Kidney (tissue), 14 donors: ENCODE results near the gene DDX47. TPM values are rescaled to one million over a fixed set of nuclear protein-coding genes. Genes with fewer than 3 reads are reported as not detected.
A peak's percentile ranks its signal among the peaks of the same experiment; 100 is the strongest.
"Not testable (repeated sequence)": the region's sequence is repeated elsewhere in the genome, so short reads cannot be mapped to it uniquely, and the experiment has no call there.

ENCODE experiments used
- DNase-seq, 5 donors: peaks; one replicate each; pipeline ENCODE4 v3.0.0-alpha.2; 2013 to 2020
- FAIRE-seq: peaks from 2 replicates; lab custom pipeline; 2012; peaks lifted over from hg19 to GRCh38; lab: Jason Lieb, UNC
- H3K27ac ChIP-seq, 2 donors: one replicate each; pipeline ENCODE4 v1.7.0; 2013; ENCODE audit warnings: low read depth in 2 of 2, low read length in 2 of 2, inconsistent platforms in 1 of 2
- H3K27me3 ChIP-seq: one replicate; pipeline ENCODE4 v1.7.1; 2013; ENCODE audit warnings: low read length, inconsistent platforms; ENCODE audit not compliant: control insufficient read depth, insufficient read depth
- H3K36me3 ChIP-seq, 3 donors: one replicate each; pipeline versions ENCODE4 v1.7.0 to v1.7.1; 2013; ENCODE audit warnings: low read length in 3 of 3, control low read depth in 1 of 3, inconsistent platforms in 1 of 3; ENCODE audit not compliant: insufficient read depth in 3 of 3, control insufficient read depth in 2 of 3
- H3K4me1 ChIP-seq, 3 donors: one replicate each; pipeline versions ENCODE4 v1.7.0 to v1.7.1; 2013; ENCODE audit warnings: low read length in 3 of 3, inconsistent platforms in 1 of 3, low read depth in 1 of 3; ENCODE audit not compliant: control insufficient read depth in 2 of 3, insufficient read depth in 2 of 3
- H3K4me3 ChIP-seq, 3 donors: one replicate each; pipeline versions ENCODE4 v1.7.0 to v1.8.1; 2013; ENCODE audit warnings: low read length in 3 of 3, control low read depth in 1 of 3, inconsistent platforms in 1 of 3
- H3K9ac ChIP-seq, 3 donors: one replicate each; pipeline versions ENCODE4 v1.7.0 to v1.7.1; 2013; ENCODE audit warnings: low read length in 3 of 3, control low read depth in 1 of 3, inconsistent platforms in 1 of 3
- H3K9me3 ChIP-seq, 3 donors: one replicate each; pipeline versions ENCODE4 v1.7.0 to v1.7.1; 2013; ENCODE audit warnings: low read length in 3 of 3, control low read depth in 1 of 3, inconsistent platforms in 1 of 3; ENCODE audit not compliant: control insufficient read depth in 2 of 3, insufficient read depth in 1 of 3
- intact Hi-C: fragments of 100-400 bp; cut with DNase I; formaldehyde crosslinking; loops from one replicate; pipeline ENCODE4 v1.11.1; 2022
- polyA plus RNA-seq: library from polyadenylated mRNA; stranded (reverse); fragments of 350-450 nt; fragmentation: Illumina TruSeq; extraction: RNeasy Lipid Tissue Mini Kit (QIAGEN cat#74804); gene quantifications from one replicate; pipeline ENCODE4 v1.2.3, GENCODE V29; 2014; ENCODE audit warnings: low read depth, low replicate concordance; ENCODE audit not compliant: insufficient read depth
- total RNA-seq: library from RNA; stranded (reverse); fragmentation: NEBNext Ultra II Directional; extraction: Animal tissue kit (Norgen Biotek cat#: 25700); gene quantifications from one replicate; pipeline ENCODE4 v1.2.1, GENCODE V29; 2021
- TF ChIP-seq, protein P1 (sequence below): IDR thresholded peaks from 3 replicates; pipeline ENCODE4 v1.5.1; 2012; ENCODE audit warnings: mild to moderate bottlenecking, moderate library complexity, borderline replicate concordance; ENCODE audit not compliant: insufficient read depth; ENCODE audit errors: extremely low read depth
- donor health status: control.
- donor health status: control.
- donor health status: control.
- donor health status: control.
- donor health status: control.
- donor health status: DM: yes; HTN: yes; CAD: no.
- donor health status: Normal renal cell carcinoma (clear cell type).

The DDX47 gene
- total and polyA plus RNA-seq, 2 donors from 2014 or later: 35.1 to 50.9 TPM

DNA sequence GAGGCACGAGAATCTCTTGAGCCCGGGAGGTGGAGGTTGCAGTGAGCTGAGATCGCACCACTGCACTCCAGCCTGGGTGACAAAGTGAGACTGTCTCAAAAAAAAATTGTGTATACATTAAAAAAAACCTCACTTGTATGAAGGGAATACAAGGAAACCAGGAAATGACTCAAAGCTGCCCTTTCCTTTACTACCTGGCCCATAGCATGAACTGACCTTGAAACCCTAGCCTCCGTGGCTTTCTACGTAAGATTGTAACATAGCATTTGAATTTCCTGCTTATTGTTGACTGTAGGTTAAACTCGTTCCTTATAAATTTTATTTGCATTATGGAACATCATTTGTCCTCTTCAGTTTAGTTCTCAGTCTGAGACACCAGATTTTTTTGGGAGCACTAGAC is 9.1 kb upstream of the DDX47 start:
- TF ChIP-seq, protein P1, sequence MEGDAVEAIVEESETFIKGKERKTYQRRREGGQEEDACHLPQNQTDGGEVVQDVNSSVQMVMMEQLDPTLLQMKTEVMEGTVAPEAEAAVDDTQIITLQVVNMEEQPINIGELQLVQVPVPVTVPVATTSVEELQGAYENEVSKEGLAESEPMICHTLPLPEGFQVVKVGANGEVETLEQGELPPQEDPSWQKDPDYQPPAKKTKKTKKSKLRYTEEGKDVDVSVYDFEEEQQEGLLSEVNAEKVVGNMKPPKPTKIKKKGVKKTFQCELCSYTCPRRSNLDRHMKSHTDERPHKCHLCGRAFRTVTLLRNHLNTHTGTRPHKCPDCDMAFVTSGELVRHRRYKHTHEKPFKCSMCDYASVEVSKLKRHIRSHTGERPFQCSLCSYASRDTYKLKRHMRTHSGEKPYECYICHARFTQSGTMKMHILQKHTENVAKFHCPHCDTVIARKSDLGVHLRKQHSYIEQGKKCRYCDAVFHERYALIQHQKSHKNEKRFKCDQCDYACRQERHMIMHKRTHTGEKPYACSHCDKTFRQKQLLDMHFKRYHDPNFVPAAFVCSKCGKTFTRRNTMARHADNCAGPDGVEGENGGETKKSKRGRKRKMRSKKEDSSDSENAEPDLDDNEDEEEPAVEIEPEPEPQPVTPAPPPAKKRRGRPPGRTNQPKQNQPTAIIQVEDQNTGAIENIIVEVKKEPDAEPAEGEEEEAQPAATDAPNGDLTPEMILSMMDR: no peak
- no peaks in the 10 kb centered on the region for H3K36me3 ChIP-seq
- peaks cover 0 to 3% (median 0%) of the 10 kb centered on the region in 3 donors for H3K4me1 ChIP-seq
- H3K27me3 ChIP-seq: no peaks in the 10 kb centered on the region
- FAIRE-seq: no peak
- DNase-seq: no peak
- no peak overlapping the region for H3K4me3 ChIP-seq
- no peaks in the 10 kb centered on the region for H3K9me3 ChIP-seq
- H3K9ac ChIP-seq: no peak overlapping the region
- intact Hi-C loops: no loop called here
- no peak overlapping the region for H3K27ac ChIP-seq

DNA sequence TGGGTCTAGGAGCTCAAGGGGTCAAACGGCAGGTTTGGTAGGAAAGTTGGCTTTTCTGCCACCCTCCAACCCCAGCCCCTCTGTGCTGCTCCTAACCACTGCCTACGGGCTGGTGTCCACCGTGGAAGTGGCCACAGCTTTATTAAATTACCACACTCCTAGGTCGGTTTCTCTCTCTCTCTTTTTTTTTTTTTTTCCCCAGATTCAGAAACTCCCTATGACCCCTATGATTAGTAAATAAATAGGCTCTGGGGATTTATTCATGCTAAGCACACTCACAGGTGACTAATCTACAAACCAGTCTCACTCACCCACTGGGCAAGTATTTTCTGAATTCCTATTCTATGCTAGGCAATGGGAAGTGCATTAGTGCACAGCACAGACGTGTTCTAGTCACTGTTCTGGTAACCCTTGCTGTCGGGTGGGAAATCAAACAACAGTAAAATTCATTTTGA is 8.7 kb upstream of the DDX47 start:
- no peak for FAIRE-seq
- intact Hi-C loops: no loop called here
- no peak overlapping the region for H3K27ac ChIP-seq

DNA sequence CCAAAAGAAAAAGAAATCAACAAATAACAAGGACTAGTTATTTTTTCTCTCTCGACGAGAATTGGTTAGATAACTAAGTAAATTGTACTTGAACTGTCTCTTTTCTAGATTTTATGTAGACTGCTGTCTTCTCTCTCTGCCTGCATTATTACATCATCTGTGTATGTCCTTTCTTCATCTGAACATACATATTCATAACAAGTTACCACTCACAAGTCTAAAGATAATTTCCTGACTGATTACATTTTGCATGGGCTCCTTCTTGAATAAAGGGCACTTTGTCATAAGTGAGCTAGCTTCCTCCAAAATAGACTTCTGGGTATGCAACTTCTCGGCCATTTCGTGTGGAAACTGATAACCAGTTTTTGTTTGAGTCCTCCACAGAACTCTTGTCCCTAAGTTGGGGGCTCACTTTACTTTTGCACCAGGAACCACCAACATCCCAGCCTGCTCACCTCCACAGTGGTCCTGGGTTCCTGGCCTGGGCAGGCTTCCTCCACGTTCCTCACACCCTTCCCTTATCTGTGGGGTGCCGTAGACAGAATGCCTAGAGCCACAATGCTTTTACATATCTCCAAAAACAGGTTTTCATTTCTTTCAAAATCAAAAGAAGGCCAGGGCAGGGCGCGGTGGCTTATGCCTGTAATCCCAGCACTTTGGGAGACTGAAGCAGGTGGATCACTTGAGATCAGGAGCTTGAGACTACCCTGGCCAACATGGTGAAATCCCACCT is 6.2 kb upstream of the DDX47 start:
- TF ChIP-seq, protein P1: no peak
- H3K27me3 ChIP-seq: no peaks in the 10 kb centered on the region
- H3K36me3 ChIP-seq: no peaks in the 10 kb centered on the region
- FAIRE-seq: no peak
- no peak overlapping the region for H3K9ac ChIP-seq
- H3K27ac ChIP-seq: peak overlapping the region; percentile 8 to 33
- intact Hi-C loops: no loop called here
- no peaks in the 10 kb centered on the region for H3K9me3 ChIP-seq
- H3K4me1 ChIP-seq: peaks cover 0 to 3% (median 0%) of the 10 kb centered on the region in 3 donors
- DNase-seq: no peak
- H3K4me3 ChIP-seq: no peak overlapping the region

More for the DNA sequence above, 8.7 kb upstream of the DDX47 start:
- H3K36me3 ChIP-seq: no peaks in the 10 kb centered on the region
- no peaks in the 10 kb centered on the region for H3K27me3 ChIP-seq
- no peak overlapping the region for H3K4me3 ChIP-seq
- TF ChIP-seq, protein P1: no peak
- no peak overlapping the region for H3K9ac ChIP-seq
- H3K9me3 ChIP-seq: no peaks in the 10 kb centered on the region
- DNase-seq: no peak
- H3K4me1 ChIP-seq: peaks cover 0 to 3% (median 0%) of the 10 kb centered on the region in 3 donors

DNA sequence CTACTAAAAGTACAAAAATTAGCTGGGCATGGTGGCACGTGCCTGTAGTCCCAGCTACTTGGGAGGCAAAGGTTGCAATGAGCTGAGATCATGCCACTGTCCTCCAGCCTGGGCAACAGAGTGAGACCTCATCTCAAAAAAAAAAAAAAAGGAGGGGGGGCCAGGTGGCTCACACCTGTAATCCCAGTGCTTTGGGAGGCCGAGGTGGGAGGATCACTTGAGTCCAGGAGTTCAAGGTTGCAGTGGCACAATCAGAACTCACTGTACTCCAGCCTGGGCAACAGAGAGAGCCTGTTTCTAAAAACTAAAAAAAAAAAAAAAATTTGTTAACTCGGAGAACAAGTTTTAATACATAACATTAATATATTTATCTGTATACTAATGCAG is 5.6 kb upstream of the DDX47 start:
- FAIRE-seq, intact Hi-C loops: not testable (repeated sequence)

More for the DNA sequence above, 5.6 kb upstream of the DDX47 start:
- not testable (repeated sequence) for H3K36me3 ChIP-seq, H3K4me1 ChIP-seq, H3K9me3 ChIP-seq, H3K4me3 ChIP-seq, DNase-seq, H3K27me3 ChIP-seq, H3K9ac ChIP-seq
- peak overlapping the region in 1 of 2 donors; percentile 33 for H3K27ac ChIP-seq
